ENCODE measurements around the gene SH3BGR.

The SH3BGR gene

DNA sequence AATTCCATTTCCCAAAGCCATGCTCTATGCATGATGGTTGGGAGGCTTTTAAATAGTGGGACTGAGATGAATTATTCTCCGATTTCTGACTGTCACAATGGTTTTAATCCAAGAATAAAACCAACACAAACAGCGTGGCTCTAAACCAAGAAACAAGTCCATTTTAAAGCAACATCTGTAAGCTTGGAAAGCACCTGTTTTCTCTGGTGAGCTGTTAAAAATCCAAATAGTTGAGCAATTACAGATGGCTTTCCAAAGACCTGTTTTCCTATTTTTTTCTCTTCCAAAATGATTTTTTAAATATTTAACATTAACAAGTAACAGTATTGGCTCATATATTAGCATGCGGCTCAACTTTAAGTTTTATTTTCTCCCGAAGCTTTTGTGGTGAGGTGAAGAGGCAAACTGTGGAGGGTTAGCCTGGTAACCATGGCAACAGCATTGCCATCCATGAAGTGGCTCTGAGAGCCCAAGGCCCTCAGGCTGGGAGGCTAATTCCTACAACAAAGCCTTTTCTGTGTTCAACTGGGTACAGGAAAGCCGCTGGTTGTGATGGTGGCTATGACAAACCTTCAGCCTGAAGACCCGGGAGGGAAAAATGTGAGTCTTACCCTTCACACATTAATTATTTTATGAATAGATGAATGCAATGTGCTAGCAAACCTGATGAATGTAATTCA, 104.3 kb downstream of the SH3BGR start:
- DNase-seq = no peak

- no peak for DNase-seq
Observed at GRCh38 chr21:39559511-39559910, 107.7 kb downstream of the SH3BGR start.

DNA sequence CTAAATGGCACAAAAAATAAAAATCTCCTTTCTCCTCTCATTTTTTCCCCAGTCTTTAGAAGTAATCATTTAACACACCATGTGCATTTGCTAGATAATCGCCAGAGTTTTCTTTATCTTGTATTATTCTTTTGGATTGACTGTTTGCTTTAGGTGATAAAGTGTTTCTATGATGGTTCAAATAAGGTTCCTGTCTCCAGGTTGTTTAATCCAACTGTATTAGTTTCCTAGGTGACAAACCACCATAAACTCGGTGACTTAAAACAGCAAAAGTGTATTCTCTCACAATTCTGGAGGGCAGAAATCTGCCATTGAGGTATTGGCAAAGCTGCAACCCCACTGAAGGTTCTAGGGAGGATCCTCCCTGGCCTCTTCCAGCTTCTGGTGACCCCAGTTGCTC, 109.4 kb downstream of the SH3BGR start:
- no peak for DNase-seq

- DNase-seq = no peak
Observed at GRCh38 chr21:39562791-39563770, 111.3 kb downstream of the SH3BGR start.

GRCh38 chr21:39564200-39564599, 112.4 kb downstream of the SH3BGR start:
- DNase-seq = no peak

All from fibroblast of upper back skin (primary cell).